Transverse colon (tissue), 4 donors: ENCODE data around the gene FITM2.

Source experiments
- EP300 ChIP-seq: sonication (generic); formaldehyde crosslinking; IDR thresholded peaks from one replicate; pipeline ENCODE4 v1.6.1; 2017; ENCODE audit warnings: antibody characterized with exemption, low read depth
- POLR2A ChIP-seq: fragments of 450-650 bp; IDR thresholded peaks from one replicate; pipeline ENCODE4 v1.6.1; 2016; ENCODE audit warnings: antibody characterized with exemption, mild to moderate bottlenecking, moderate library complexity
- POLR2AphosphoS5 ChIP-seq, 3 donors: sonication (generic); formaldehyde crosslinking; IDR thresholded peaks; one replicate each; pipeline ENCODE4 v1.6.1; 2016; ENCODE audit warnings: antibody characterized with exemption in 3 of 3
- TF ChIP-seq, protein P1 (sequence below), 5 experiments: fragments of 200-600 bp in 3 of 5; fragments of 450-650 bp in 2 of 5; sonication (generic) in 3 of 5; IDR thresholded peaks; 1 replicate in 2 of 5; 2 replicates in 3 of 5; pipeline ENCODE4 v1.5.1; 2016 to 2017; ENCODE audit warnings: antibody characterized with exemption in 5 of 5, inconsistent platforms in 3 of 5, mild to moderate bottlenecking in 2 of 5, moderate library complexity in 1 of 5

DNA sequence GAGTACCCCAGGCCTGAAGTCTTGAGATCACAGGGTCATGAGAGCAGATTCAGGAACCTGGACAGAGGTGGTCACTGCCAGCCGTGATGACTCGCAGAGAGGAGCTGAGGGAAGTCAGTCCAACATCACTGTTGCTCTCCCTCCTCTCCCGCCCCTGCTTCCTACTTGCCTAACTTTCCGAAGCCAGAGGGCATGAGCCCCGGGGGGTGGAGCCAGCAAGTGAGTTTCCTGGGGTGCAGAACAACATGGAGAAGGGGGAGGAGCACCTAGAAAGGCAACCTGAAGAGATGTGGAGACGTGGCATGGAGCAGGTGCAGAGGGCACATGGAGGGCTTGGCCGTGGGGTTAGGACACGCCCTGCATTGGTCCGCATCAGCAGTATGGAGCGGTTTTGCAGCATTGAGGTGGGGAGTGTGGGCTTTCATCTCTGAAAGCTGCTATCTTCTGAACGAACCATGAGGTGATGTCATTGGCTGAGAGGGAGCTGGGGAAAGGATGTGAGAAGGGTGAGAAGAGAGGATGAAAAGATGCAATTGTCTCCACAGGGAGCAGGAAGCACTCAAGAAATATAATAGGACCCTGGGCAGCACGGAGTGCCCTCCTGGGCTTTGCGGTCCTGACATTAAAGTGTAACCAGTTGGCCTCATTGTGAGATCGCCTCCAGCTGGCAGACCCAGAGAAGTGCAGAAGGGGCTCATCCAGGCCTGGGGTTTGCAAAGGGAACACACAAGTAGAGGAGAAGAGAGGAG lies 38.9 kb downstream of the FITM2 start:
- TF ChIP-seq, protein P1, sequence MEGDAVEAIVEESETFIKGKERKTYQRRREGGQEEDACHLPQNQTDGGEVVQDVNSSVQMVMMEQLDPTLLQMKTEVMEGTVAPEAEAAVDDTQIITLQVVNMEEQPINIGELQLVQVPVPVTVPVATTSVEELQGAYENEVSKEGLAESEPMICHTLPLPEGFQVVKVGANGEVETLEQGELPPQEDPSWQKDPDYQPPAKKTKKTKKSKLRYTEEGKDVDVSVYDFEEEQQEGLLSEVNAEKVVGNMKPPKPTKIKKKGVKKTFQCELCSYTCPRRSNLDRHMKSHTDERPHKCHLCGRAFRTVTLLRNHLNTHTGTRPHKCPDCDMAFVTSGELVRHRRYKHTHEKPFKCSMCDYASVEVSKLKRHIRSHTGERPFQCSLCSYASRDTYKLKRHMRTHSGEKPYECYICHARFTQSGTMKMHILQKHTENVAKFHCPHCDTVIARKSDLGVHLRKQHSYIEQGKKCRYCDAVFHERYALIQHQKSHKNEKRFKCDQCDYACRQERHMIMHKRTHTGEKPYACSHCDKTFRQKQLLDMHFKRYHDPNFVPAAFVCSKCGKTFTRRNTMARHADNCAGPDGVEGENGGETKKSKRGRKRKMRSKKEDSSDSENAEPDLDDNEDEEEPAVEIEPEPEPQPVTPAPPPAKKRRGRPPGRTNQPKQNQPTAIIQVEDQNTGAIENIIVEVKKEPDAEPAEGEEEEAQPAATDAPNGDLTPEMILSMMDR (IDR thresholded peaks at IDR 0.05): peak in 1 of 5 experiments; percentile 5
- TF ChIP-seq POLR2AphosphoS5 (IDR thresholded peaks at IDR 0.05) (no peak), POLR2A (no peak), EP300 (no peak)
